ENCODE measurements around the gene SCG5.

Gene SCG5

DNA sequence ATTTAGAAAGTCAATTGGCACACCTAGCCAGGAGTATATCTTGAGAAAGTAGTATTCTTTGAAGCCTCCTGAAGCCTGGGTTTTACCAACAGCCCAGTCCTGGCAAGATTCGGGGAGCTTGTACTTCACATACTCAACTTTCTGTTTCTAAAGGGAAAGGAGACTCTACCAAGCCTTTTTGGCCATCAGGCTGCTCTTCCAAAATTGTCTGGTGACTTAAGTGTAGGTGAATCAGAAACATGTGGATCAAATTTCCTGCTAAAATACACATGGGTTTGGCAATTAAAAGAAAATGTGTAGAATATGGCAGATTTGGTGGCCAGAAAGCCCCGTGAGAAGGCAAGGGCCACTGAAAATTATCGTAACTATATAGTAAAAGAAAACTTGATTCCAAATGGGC is 60.4 kb downstream of the SCG5 start:
- no peak for DNase-seq (ENCODE audit: low spot score)
- in situ Hi-C loops (cut with MboI; ENCODE audit: low pct_unique_long_range_greater_than_20kb, low sequenced_read_pairs, unreplicated experiment): no loop called here
- TF ChIP-seq, protein P1, sequence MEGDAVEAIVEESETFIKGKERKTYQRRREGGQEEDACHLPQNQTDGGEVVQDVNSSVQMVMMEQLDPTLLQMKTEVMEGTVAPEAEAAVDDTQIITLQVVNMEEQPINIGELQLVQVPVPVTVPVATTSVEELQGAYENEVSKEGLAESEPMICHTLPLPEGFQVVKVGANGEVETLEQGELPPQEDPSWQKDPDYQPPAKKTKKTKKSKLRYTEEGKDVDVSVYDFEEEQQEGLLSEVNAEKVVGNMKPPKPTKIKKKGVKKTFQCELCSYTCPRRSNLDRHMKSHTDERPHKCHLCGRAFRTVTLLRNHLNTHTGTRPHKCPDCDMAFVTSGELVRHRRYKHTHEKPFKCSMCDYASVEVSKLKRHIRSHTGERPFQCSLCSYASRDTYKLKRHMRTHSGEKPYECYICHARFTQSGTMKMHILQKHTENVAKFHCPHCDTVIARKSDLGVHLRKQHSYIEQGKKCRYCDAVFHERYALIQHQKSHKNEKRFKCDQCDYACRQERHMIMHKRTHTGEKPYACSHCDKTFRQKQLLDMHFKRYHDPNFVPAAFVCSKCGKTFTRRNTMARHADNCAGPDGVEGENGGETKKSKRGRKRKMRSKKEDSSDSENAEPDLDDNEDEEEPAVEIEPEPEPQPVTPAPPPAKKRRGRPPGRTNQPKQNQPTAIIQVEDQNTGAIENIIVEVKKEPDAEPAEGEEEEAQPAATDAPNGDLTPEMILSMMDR (IDR thresholded peaks at IDR 0.05; ENCODE audit: extremely low read depth, insufficient read depth, missing control alignments): no peak

DNA sequence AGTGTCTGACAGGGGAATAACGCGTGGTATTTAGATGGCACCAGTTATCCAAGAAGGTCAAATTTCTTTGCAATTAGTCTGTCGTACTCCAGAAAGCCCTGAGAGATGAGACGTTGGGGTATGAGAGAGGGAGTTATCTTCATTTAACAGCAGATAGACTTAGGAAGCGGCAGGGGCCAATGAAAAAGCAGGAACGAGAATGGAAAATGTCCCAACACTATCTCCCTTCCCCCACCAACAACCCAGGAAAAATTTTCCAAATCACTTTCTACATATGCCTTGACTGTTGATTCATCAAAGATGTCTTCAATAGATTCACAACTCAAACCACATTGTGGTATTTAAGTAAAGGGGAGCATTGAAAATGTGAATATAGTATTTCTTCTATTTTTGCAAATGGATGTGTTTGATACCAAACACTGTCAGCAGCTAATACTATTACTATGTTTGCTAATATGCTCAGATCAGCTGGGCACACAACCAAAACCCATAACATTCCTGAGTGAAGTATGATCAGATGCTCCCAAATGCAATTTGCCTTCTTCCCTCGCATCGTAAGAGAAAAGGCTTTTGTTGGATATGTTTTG is 63.0 kb downstream of the SCG5 start:
- TF ChIP-seq, protein P1 (IDR thresholded peaks at IDR 0.05; ENCODE audit: extremely low read depth, insufficient read depth, missing control alignments): no peak
- in situ Hi-C loops (cut with MboI; ENCODE audit: low pct_unique_long_range_greater_than_20kb, low sequenced_read_pairs, unreplicated experiment): no loop called here
- DNase-seq (ENCODE audit: low spot score): no peak

- no peak for DNase-seq (ENCODE audit: low spot score)
- TF ChIP-seq, protein P1 (IDR thresholded peaks at IDR 0.05; ENCODE audit: extremely low read depth, insufficient read depth, missing control alignments): no peak
- in situ Hi-C loops (cut with MboI; ENCODE audit: low pct_unique_long_range_greater_than_20kb, low sequenced_read_pairs, unreplicated experiment): no loop called here
Measured at GRCh38 chr15:32705446-32705845, 63.9 kb downstream of the SCG5 start.

- TF ChIP-seq, protein P1 (IDR thresholded peaks at IDR 0.05; ENCODE audit: extremely low read depth, insufficient read depth, missing control alignments): no peak
- in situ Hi-C loops (cut with MboI; ENCODE audit: low pct_unique_long_range_greater_than_20kb, low sequenced_read_pairs, unreplicated experiment): no loop called here
- no peak for DNase-seq (ENCODE audit: low spot score)
Measured at GRCh38 chr15:32706704-32707103, 65.2 kb downstream of the SCG5 start.

DNA sequence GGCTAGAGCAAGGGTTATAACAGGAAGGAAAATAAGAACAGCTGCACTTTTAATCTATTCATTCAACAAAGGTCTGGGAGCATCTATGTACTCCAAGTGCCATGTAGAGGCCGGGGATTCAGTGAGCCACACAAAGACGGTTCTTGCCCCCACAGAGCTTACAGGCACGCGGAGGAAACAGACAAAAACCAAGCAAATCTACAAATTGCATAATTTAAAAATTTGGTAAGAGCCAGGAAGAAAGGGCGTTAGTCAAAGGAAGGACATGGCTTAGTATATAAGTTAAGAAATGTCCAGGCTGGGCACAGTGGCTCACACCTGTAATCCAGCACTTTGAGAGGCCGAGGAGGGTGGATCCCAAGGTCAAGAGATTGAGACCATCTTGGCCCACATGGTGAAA is 65.9 kb downstream of the SCG5 start:
- in situ Hi-C loops (cut with MboI; ENCODE audit: low pct_unique_long_range_greater_than_20kb, low sequenced_read_pairs, unreplicated experiment): no loop called here
- no peak for DNase-seq (ENCODE audit: low spot score)
- TF ChIP-seq, protein P1 (IDR thresholded peaks at IDR 0.05; ENCODE audit: extremely low read depth, insufficient read depth, missing control alignments): no peak

GRCh38 chr15:32709295-32710033 is 68.0 kb downstream of the SCG5 start:
- TF ChIP-seq, protein P1 (IDR thresholded peaks at IDR 0.05; ENCODE audit: extremely low read depth, insufficient read depth, missing control alignments): no peak

More at GRCh38 chr15:32709295-32710033, 68.0 kb downstream of the SCG5 start:
- in situ Hi-C loops (cut with MboI; ENCODE audit: low pct_unique_long_range_greater_than_20kb, low sequenced_read_pairs, unreplicated experiment): no loop called here
- no peak for DNase-seq (ENCODE audit: low spot score)
